K562 (cell line): Measurements from ENCODE around the gene HEATR1. TPM values are rescaled to one million over a fixed set of nuclear protein-coding genes. Genes with fewer than 3 reads are reported as not detected.
A peak's percentile ranks its signal among the peaks of the same experiment; 100 is the strongest.

ENCODE experiments used
- HNRNPL ChIP-seq: fragments of 200-400 bp; formaldehyde crosslinking; IDR thresholded peaks from 2 replicates; pipeline ENCODE4 v1.6.1; 2017; ENCODE audit warnings: low read depth, mild to moderate bottlenecking, low read length
- LEF1 ChIP-seq: fragments of 450-650 bp; IDR thresholded peaks from 2 replicates; pipeline ENCODE4 v1.6.1; 2016; ENCODE audit warnings: mild to moderate bottlenecking
- RBM15 ChIP-seq: fragments of 200-400 bp; formaldehyde crosslinking; IDR thresholded peaks from 2 replicates; pipeline ENCODE4 v1.6.1; 2018; ENCODE audit warnings: mild to moderate bottlenecking, low read length, moderate library complexity; ENCODE audit not compliant: insufficient read depth
- TEAD1 ChIP-seq, 2 experiments: fragments of 450-650 bp in 1 of 2; sonication (generic) in 1 of 2; formaldehyde crosslinking; IDR thresholded peaks; 2 replicates each; pipeline versions ENCODE4 v1.4.0 to v1.8.0; 2020 to 2022; ENCODE audit warnings: mild to moderate bottlenecking in 2 of 2, missing genetic modification reagents in 1 of 2
- TGIF2 ChIP-seq: sonication (generic); formaldehyde crosslinking; IDR thresholded peaks from 2 replicates; pipeline ENCODE4 v1.8.1; 2022; ENCODE audit warnings: mild to moderate bottlenecking, missing genetic modification reagents, moderate library complexity
- ZNF274 ChIP-seq: IDR thresholded peaks from 2 replicates; pipeline ENCODE4 v1.6.1; 2011; ENCODE audit warnings: low read depth, mild to moderate bottlenecking, low read length, moderate library complexity, borderline replicate concordance
- ZNF311 ChIP-seq: fragments of 250-450 bp; sonication (Bioruptor Pico); IDR thresholded peaks from 2 replicates; pipeline ENCODE4 v1.4.0; 2020; ENCODE audit warnings: mild to moderate bottlenecking, moderate library complexity
- ZNF551 ChIP-seq: fragments of 250-450 bp; sonication (Bioruptor Pico); IDR thresholded peaks from 2 replicates; pipeline ENCODE4 v1.5.0; 2021; ENCODE audit warnings: mild to moderate bottlenecking, moderate library complexity
- ZNF644 ChIP-seq: fragments of 200-800 bp; sonication (Bioruptor generic); IDR thresholded peaks from 2 replicates; pipeline ENCODE4 v1.6.1; 2016; ENCODE audit warnings: low read depth, missing genetic modification characterization, missing compliant biosample characterization
- ZNF785 ChIP-seq: fragments of 250-450 bp; sonication (Bioruptor Pico); IDR thresholded peaks from 2 replicates; pipeline ENCODE4 v1.4.0; 2020; ENCODE audit warnings: mild to moderate bottlenecking
- polyA plus RNA-seq, 8 experiments: library from polyadenylated mRNA; depleted of rRNA in 4 of 8; stranded (reverse) in 5 of 8; unstranded in 3 of 8; fragments of >200 nt; fragmentation: Nextera tagmentation in 2 of 8; fragmentation: Illumina TruSeq in 1 of 8; extraction: Ambion mirVana in 2 of 8; extraction: Trizol in 1 of 8; gene quantifications; 2 replicates each; pipeline versions ENCODE4 v1.2.1 to v1.2.3, GENCODE V29; 2011 to 2014; ENCODE audit warnings: inconsistent platforms in 1 of 8, missing spikeins in 1 of 8
- total RNA-seq, 7 experiments: library from RNA; depleted of rRNA in 6 of 7; stranded (reverse); fragments of >200 nt in 6 of 7; fragmentation: Illumina TruSeq in 2 of 7; extraction: Trizol in 2 of 7; gene quantifications; 2 replicates each; pipeline versions ENCODE4 v1.2.1 to v1.2.3, GENCODE V29; 2011 to 2021; ENCODE audit warnings: low replicate concordance in 1 of 7
- TF ChIP-seq, protein P1 (sequence below): fragments of 250-450 bp; sonication (Bioruptor Pico); IDR thresholded peaks from 2 replicates; pipeline ENCODE4 v1.5.0; 2021
- TF ChIP-seq, protein P2 (sequence below): sonication (generic); formaldehyde crosslinking; IDR thresholded peaks from 2 replicates; pipeline ENCODE4 v1.8.1; 2023; ENCODE audit warnings: missing genetic modification reagents, mild to moderate bottlenecking, borderline replicate concordance
- TF ChIP-seq, protein P3 (sequence below): sonication (generic); formaldehyde crosslinking; IDR thresholded peaks from 2 replicates; pipeline ENCODE4 v1.8.0; 2022; ENCODE audit warnings: mild to moderate bottlenecking, low read depth, missing genetic modification reagents
- TF ChIP-seq, protein P4 (sequence below): IDR thresholded peaks from 2 replicates; pipeline ENCODE4 v1.6.1; 2012; ENCODE audit warnings: low read depth, low read length, improper control_type of control experiment, borderline replicate concordance
- TF ChIP-seq, protein P5 (sequence below): conservative IDR thresholded peaks from 2 replicates; pipeline ENCODE4 v1.6.1; 2011; ENCODE audit warnings: low read depth, mild to moderate bottlenecking, low read length; ENCODE audit not compliant: control insufficient read depth

Gene HEATR1
- total and polyA plus RNA-seq, 9 of the 15 experiments (the other 6 are each of a cell fraction or from before 2014, with no cell fraction given), result 28.3 to 108 (median 50.9) TPM

DNA sequence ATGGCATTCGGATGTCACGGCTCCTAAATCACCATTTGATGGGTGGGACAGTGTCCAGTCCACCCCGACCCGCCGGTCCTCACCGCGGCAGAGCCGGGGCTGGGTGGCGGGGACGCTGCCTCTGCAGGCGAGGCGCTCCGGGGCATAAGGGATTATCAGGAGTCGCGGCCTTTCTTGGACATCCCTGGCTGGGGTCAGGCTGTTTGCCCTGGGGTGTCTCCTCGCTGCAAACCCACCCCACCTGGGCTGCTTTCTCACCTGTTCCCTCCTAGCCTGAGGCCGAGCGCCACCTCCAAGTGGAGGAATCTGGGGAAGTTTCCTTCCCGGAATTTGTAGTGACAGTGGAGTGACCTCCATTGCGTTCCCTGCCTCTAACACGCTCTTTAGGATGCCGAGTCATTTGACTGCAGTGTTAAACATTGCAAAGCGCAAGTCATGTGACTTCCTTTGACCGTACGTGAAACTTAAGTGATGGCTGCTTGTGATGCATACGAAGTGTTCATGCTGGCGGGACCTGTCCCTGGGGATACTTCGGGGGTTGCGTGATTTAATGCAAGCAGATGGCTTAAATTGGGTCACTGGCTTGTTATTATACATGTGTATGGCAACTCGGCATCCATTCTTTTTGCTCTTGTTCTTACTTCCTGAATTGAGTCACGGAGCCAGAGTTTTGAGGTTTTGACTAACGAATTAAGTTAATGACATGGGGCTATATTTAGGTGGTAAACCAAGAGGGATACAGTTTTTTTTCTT, 80.0 kb downstream of the HEATR1 start (continued):
- TF ChIP-seq ZNF785 (CRISPR knock-in tag) (no peak), HNRNPL (no peak), ZNF644 (tag) (no peak), ZNF551 (CRISPR knock-in tag) (no peak), ZNF274 (no peak), TEAD1 (CRISPR knock-in tag; IDR thresholded peaks at IDR 0.05) (peak; percentile 59 to 76; a peak in 3 of 4 replicates), RBM15 (no peak), LEF1 (peak; percentile 35; the same call in 1 of the 2 replicates), TGIF2 (CRISPR knock-in tag) (no peak), ZNF311 (CRISPR knock-in tag) (no peak)
- TF ChIP-seq, protein P1, sequence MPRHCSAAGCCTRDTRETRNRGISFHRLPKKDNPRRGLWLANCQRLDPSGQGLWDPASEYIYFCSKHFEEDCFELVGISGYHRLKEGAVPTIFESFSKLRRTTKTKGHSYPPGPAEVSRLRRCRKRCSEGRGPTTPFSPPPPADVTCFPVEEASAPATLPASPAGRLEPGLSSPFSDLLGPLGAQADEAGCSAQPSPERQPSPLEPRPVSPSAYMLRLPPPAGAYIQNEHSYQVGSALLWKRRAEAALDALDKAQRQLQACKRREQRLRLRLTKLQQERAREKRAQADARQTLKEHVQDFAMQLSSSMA (CRISPR knock-in tag), result no peak
- TF ChIP-seq, protein P2, sequence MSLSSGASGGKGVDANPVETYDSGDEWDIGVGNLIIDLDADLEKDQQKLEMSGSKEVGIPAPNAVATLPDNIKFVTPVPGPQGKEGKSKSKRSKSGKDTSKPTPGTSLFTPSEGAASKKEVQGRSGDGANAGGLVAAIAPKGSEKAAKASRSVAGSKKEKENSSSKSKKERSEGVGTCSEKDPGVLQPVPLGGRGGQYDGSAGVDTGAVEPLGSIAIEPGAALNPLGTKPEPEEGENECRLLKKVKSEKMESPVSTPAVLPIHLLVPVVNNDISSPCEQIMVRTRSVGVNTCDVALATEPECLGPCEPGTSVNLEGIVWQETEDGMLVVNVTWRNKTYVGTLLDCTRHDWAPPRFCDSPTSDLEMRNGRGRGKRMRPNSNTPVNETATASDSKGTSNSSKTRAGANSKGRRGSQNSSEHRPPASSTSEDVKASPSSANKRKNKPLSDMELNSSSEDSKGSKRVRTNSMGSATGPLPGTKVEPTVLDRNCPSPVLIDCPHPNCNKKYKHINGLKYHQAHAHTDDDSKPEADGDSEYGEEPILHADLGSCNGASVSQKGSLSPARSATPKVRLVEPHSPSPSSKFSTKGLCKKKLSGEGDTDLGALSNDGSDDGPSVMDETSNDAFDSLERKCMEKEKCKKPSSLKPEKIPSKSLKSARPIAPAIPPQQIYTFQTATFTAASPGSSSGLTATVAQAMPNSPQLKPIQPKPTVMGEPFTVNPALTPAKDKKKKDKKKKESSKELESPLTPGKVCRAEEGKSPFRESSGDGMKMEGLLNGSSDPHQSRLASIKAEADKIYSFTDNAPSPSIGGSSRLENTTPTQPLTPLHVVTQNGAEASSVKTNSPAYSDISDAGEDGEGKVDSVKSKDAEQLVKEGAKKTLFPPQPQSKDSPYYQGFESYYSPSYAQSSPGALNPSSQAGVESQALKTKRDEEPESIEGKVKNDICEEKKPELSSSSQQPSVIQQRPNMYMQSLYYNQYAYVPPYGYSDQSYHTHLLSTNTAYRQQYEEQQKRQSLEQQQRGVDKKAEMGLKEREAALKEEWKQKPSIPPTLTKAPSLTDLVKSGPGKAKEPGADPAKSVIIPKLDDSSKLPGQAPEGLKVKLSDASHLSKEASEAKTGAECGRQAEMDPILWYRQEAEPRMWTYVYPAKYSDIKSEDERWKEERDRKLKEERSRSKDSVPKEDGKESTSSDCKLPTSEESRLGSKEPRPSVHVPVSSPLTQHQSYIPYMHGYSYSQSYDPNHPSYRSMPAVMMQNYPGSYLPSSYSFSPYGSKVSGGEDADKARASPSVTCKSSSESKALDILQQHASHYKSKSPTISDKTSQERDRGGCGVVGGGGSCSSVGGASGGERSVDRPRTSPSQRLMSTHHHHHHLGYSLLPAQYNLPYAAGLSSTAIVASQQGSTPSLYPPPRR (CRISPR knock-in tag), result no peak
- TF ChIP-seq, protein P3, sequence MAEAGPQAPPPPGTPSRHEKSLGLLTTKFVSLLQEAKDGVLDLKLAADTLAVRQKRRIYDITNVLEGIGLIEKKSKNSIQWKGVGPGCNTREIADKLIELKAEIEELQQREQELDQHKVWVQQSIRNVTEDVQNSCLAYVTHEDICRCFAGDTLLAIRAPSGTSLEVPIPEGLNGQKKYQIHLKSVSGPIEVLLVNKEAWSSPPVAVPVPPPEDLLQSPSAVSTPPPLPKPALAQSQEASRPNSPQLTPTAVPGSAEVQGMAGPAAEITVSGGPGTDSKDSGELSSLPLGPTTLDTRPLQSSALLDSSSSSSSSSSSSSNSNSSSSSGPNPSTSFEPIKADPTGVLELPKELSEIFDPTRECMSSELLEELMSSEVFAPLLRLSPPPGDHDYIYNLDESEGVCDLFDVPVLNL (CRISPR knock-in tag), result no peak
- TF ChIP-seq, protein P4, sequence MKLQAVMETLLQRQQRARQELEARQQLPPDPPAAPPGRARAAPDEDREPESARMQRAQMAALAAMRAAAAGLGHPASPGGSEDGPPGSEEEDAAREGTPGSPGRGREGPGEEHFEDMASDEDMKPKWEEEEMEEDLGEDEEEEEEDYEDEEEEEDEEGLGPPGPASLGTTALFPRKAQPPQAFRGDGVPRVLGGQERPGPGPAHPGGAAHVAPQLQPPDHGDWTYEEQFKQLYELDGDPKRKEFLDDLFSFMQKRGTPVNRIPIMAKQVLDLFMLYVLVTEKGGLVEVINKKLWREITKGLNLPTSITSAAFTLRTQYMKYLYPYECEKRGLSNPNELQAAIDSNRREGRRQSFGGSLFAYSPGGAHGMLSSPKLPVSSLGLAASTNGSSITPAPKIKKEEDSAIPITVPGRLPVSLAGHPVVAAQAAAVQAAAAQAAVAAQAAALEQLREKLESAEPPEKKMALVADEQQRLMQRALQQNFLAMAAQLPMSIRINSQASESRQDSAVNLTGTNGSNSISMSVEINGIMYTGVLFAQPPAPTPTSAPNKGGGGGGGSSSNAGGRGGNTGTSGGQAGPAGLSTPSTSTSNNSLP, result no peak
- TF ChIP-seq, protein P5, sequence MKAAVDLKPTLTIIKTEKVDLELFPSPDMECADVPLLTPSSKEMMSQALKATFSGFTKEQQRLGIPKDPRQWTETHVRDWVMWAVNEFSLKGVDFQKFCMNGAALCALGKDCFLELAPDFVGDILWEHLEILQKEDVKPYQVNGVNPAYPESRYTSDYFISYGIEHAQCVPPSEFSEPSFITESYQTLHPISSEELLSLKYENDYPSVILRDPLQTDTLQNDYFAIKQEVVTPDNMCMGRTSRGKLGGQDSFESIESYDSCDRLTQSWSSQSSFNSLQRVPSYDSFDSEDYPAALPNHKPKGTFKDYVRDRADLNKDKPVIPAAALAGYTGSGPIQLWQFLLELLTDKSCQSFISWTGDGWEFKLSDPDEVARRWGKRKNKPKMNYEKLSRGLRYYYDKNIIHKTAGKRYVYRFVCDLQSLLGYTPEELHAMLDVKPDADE, result no peak
